ENCODE measurements around the gene TBXA2R.
"Not testable (repeated sequence)": the region's sequence is repeated elsewhere in the genome, so short reads cannot be mapped to it uniquely, and the experiment has no call there.

The TBXA2R gene

GRCh38 chr19:3577723-3578344, 28.8 kb downstream of the TBXA2R start:
- no peak for DNase-seq (ENCODE audit: low read depth in 2 of 2)

- DNase-seq (ENCODE audit: low read depth in 2 of 2), result no peak
Observed at GRCh38 chr19:3576696-3577443, 29.8 kb downstream of the TBXA2R start.

GRCh38 chr19:3575949-3576673, 30.6 kb downstream of the TBXA2R start:
- DNase-seq (ENCODE audit: low read depth in 2 of 2), result no peak

DNA sequence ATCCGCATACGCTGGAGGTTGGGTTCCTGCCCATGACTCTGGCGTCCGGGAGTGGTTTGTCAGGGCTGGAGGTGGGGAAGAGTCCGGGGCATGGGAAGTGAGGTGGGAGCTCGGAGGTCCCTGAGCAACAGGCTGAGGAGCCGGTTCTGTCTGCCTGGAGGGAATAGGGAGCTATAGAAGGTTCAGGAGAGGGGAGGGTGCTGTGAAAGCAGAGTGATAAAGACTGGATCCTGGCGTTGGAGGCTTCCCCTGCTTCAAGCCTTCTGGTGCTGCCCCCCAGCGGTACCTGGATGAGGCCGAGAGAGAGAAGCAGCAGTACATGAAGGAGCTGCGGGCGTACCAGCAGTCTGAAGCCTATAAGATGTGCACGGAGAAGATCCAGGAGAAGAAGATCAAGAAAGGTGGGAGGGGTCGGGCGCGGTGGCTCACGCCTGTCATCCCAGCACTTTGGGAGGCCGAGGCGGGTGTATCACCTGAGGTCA, 31.4 kb downstream of the TBXA2R start:
- DNase-seq (ENCODE audit: low read depth in 2 of 2), result no peak

- peak; percentile 40 to 64 for DNase-seq (ENCODE audit: low read depth in 2 of 2)
Observed at GRCh38 chr19:3573858-3574637, 32.6 kb downstream of the TBXA2R start.

DNA sequence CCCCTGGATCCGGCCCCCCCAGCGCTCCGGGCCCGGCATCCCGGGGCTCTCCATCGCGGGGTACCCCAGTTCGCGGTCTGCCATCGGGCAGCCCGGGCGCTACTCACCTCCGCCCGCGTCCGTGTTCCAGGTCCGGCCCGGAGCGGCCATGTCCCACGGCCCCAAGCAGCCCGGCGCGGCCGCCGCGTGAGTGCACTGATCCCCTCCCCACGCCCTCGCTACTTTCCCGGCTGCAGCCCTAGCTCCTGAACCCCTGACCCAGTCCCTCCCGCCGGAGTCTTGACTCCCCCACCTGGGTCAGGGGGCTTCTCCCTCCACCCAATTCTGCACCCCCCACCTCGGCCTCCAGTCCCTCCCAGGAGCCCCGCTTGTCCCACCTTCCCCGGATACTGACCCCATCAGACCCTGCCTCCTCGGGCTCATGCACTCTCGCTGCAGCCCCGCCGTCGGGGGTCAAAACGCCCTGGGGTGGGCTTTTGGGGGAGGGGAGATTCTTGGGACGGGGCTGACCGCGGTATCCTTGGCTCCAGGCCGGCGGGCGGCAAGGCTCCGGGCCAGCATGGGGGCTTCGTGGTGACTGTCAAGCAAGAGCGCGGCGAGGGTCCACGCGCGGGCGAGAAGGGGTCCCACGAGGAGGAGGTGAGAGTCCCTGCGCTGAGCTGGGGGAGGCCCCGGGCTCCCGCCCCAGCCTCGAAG, 33.4 kb downstream of the TBXA2R start:
- no peak for DNase-seq (ENCODE audit: low read depth in 2 of 2)

DNA sequence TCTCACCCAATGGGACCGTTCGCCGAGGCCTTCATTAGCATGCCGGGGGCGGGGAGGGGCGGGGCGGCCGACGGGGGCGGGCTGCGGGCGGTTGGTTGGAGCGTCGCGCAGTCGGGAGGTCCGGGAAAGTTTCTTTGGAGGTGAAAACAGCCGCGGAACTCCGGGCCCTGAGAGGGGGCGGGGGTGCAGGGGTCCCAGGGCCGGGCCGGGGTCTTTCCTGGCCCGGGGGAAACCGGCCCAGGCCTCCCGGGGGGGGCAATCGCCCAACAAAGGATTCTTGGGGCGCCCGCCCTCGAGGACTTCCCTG, 33.9 kb downstream of the TBXA2R start, which contains the start of gene HMG20B:
TSS of gene HMG20B (plus strand) at position 90 of the 307 bp plus-strand sequence. CDS start 366 bp downstream, outside the sequence.
- no peak for DNase-seq (ENCODE audit: low read depth in 2 of 2)

DNA sequence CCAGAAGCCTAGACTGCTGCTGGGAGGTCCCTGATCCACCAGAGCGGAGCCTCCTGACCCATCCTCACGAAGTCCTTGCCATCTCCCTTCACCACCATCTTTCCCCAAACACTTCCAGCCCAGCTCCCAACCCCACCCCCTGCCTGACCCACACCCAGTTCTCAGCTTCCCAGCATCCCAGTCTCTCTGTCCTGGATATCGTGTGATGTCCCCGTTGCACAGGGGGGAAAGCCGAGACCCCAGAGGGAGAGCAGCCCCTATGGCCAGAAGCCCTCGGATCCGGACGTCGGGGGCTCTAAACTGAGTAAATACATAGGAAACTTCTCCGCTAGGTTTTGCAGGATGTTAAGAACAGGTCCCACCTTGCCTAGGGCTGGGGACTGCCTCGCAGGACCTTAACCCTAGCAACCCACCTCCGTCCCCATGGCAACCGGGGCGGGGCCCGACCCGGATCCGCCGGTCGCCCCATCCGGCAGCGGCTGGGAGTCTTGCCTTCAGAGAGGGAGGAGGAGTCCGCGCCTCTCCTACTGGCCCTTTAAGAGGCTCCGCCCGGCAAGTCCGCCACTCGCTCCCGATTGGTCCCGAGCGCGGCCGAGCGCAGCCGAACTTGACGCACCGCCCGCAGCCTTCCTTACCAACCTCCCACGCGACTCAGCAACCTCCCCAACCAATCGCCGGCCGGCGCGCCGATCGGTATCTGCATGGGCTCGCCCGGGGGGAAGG, 34.4 kb downstream of the TBXA2R start:
- peak; percentile 98 to 100 for DNase-seq (ENCODE audit: low read depth in 2 of 2)

GRCh38 chr19:3570606-3571011, 36.1 kb downstream of the TBXA2R start:
- no peak for DNase-seq (ENCODE audit: low read depth in 2 of 2)

- DNase-seq (ENCODE audit: low read depth in 2 of 2), result not testable (repeated sequence)
Observed at GRCh38 chr19:3570042-3570441, 36.6 kb downstream of the TBXA2R start.

GRCh38 chr19:3565139-3565538, 41.5 kb downstream of the TBXA2R start:
- no peak for DNase-seq (ENCODE audit: low read depth in 2 of 2)

GRCh38 chr19:3563709-3564524, 42.8 kb downstream of the TBXA2R start:
- DNase-seq (ENCODE audit: low read depth in 2 of 2), result no peak

DNA sequence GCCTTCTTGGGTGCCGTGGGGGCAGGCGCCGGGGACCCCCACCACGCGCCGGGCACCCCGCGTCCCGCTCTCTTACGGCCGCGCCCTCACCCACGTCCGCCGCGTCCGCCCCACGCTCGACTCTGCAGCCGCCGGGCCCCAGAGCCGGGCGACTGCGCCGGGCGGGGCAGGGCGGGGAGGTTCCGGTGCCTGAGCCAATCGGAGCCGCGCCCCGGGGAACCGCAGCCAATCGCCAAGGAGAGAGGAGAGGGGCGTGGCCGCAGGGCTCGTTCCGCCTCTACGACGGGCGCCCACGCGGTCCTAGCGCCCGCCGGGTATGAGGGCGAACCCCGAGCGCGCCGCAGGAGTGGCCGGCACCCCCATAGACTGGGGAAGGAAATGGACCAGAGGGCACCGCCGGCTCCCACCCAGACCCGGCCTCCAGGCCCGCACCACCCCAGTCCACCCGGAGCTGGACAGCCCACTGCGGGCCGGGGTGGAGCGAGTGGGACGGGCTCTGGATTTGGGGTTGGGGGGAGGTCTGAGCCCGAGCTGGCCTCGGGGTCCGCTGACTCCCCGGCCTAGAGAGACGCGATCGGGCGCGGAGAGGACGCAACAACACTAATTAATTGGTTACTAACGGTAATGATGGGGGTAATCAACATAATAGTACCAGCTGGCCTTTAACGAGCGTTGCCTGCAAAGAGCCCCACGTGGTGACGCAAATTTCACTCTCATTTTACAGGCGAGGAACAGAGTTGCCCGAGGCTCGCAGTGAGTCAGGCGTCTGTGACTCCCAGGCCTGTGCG, 49.0 kb downstream of the TBXA2R start, which contains the start of gene MFSD12:
TSS of gene MFSD12 (minus strand) at position 126 of the 788 bp plus-strand sequence. CDS start 183 bp downstream, outside the sequence.
- DNase-seq (ENCODE audit: low read depth in 2 of 2), result peak; percentile 89

GRCh38 chr19:3556978-3557460, 49.7 kb downstream of the TBXA2R start:
- DNase-seq (ENCODE audit: low read depth in 2 of 2), result peak; percentile 41 to 57

- DNase-seq (ENCODE audit: low read depth in 2 of 2), result no peak
Observed at GRCh38 chr19:3556423-3556977, 50.2 kb downstream of the TBXA2R start.

DNA sequence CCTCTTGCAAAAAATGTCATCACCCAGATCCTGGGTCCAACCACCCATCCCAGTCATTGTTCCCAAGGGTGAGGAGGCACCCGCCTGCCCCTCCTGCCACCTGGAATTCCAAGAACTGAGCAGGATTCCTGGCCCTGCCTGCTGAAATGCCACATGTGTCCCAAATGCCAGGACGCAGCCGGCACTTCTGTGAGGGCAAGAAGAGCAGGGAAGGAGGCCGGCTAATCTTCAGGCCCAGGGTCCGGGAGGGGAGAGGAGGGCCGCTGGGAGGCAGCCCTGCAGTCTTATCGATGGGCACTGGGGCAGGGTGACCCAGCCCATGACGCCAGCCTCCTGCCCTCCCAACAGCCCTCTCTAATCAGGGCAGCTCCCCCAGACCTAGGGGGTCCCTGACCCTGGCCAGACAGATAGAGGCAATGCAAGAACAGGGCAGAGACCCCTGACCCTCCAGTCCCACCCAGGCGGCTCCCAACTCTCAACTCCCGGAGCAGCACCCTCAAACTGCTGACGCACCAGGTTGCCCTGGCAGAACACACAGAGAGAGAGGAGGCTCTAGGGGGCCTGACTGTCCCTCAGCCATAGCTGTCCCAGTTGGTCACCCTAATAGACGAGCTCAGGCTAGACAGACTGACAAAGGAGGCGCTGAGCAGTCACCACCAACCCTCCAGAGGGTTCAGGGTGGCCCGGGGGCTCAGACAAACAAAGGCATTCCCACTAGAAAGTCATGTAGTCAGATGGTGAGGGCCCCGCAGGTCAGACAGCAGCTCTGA, 50.8 kb downstream of the TBXA2R start:
- no peak for DNase-seq (ENCODE audit: low read depth in 2 of 2)
